Activated naive CD4-positive, alpha-beta T cell treated with anti-CD3 and anti-CD28 coated beads for 36 hours (primary cell): ENCODE results near the gene CDK6. TPM values are rescaled to one million over a fixed set of nuclear protein-coding genes. Genes with fewer than 3 reads are reported as not detected.
A peak's percentile ranks its signal among the peaks of the same experiment; 100 is the strongest.

Source experiments
- CTCF ChIA-PET: fragments of 350-600 bp; sonication (Branson Sonifier 250); formaldehyde crosslinking; loops from one replicate; lab custom pipeline; 2021; ENCODE audit warnings: antibody characterized with exemption; lab: Charles Lee
- DNase-seq: peaks from one replicate; pipeline ENCODE4 v3.0.0-alpha.2; 2020
- H3K27ac Mint-ChIP-seq: one replicate; pipeline ENCODE4 v1.8.0; 2021; ENCODE audit warnings: mild to moderate bottlenecking, mixed read lengths
- H3K27me3 Mint-ChIP-seq: one replicate; pipeline ENCODE4 v1.8.0; 2021; ENCODE audit warnings: low read depth, mixed read lengths
- H3K36me3 Mint-ChIP-seq: one replicate; pipeline ENCODE4 v1.8.0; 2021; ENCODE audit warnings: low read depth, mixed read lengths
- H3K4me1 Mint-ChIP-seq: one replicate; pipeline ENCODE4 v1.8.0; 2021; ENCODE audit warnings: low read depth, mixed read lengths
- H3K4me3 Mint-ChIP-seq: one replicate; pipeline ENCODE4 v1.8.0; 2021; ENCODE audit warnings: mild to moderate bottlenecking, moderate library complexity, mixed read lengths
- H3K9me3 Mint-ChIP-seq: one replicate; pipeline ENCODE4 v1.8.0; 2021; ENCODE audit warnings: mixed read lengths
- intact Hi-C: fragments of 100-400 bp; cut with micrococcal nuclease; formaldehyde crosslinking; loops from one replicate; pipeline ENCODE4 v1.15.1; 2023
- total RNA-seq, 2 experiments: library from RNA; stranded (reverse); gene quantifications; one replicate each; pipeline ENCODE4 v1.2.3, GENCODE V29; 2021

Gene CDK6
- total RNA-seq, 2 experiments from 2014 or later, result 99.4 to 101 TPM

DNA sequence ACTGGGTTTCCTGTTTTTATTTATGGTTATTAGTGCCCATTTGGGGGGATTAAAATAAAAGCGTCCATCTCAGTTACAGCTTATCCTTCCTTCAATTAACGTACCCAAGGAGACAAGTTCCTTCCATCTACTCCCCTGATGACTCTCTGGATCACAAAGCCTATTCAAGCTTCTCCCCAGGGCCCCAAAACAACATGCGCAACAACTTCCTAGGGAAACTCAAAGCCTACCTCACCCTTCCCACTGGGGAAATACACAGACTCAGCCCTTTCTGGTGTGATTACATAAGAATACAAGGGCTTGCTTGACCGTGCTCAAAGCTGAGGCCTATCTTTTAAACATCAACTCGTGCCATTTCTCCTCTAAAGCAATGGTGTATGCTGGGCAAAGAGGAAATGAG lies 112.4 kb downstream of the CDK6 start:
- Mint-ChIP-seq H3K4me3 (no peak overlapping the region), H3K4me1 (peaks cover 61% of the 10 kb centered on the region), H3K9me3 (no peaks in the 10 kb centered on the region), H3K27ac (peak overlapping the region; percentile 38), H3K36me3 (peaks cover 50% of the 10 kb centered on the region), H3K27me3 (no peaks in the 10 kb centered on the region)
- intact Hi-C loops, result no loop called here
- CTCF ChIA-PET, result interaction anchor here (1.4 kb wide), 1 partner anchor 13 kb away, joined by 4 read pairs; no protein-coding TSS in a partner anchor
- DNase-seq, result no peak

DNA sequence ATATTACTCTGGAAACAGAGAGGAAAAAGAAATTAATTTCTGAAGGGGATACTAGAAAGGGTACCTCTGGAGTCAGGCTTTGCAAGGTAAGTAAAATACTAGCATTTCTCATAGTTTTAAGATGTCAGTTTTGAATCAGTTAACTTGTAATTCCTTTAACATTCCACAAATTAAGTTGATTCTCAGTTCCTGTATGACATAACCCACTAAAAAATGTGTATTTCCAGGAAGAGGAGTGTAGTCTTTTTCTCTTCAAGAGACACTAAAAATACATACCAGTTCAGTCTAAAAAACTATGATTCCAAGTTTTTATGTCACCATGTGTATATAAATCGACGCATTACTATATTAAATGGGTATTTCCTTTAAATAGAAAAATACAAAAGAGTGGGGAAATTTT lies 113.2 kb downstream of the CDK6 start:
- Mint-ChIP-seq H3K9me3 (no peaks in the 10 kb centered on the region), H3K4me1 (peaks cover 63% of the 10 kb centered on the region), H3K27me3 (no peaks in the 10 kb centered on the region), H3K27ac (no peak overlapping the region), H3K36me3 (peaks cover 55% of the 10 kb centered on the region), H3K4me3 (no peak overlapping the region)
- CTCF ChIA-PET, result no interaction called here
- intact Hi-C loops, result no loop called here
- no peak for DNase-seq

DNA sequence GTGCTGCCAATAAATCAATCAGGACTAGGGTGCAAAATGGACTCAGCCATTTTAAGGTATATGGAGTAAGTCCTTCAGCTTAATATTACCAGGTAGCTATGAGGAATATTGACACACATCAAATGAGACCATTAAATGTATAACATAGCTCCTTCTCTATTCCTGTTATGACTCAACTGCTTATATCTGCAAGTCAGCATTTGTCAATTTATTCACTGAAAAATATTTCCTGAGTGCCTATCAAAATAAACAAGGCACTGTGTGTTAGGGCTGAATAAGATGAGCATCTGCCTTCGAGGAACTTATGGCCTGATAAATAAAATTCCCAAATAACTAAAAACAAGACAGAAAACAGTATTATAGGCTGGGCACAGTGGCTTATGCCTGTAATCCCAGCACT lies 113.8 kb downstream of the CDK6 start:
- no peak for DNase-seq
- Mint-ChIP-seq H3K36me3 (peaks cover 58% of the 10 kb centered on the region), H3K4me3 (no peak overlapping the region), H3K4me1 (peaks cover 68% of the 10 kb centered on the region), H3K27me3 (no peaks in the 10 kb centered on the region), H3K9me3 (no peaks in the 10 kb centered on the region), H3K27ac (no peak overlapping the region)
- CTCF ChIA-PET, result interaction anchor here (0.6 to 2.2 kb wide), 2 partner anchors 10 to 101 kb away, joined by 3 to 4 read pairs; no protein-coding TSS in a partner anchor
- intact Hi-C loops, result no loop called here

DNA sequence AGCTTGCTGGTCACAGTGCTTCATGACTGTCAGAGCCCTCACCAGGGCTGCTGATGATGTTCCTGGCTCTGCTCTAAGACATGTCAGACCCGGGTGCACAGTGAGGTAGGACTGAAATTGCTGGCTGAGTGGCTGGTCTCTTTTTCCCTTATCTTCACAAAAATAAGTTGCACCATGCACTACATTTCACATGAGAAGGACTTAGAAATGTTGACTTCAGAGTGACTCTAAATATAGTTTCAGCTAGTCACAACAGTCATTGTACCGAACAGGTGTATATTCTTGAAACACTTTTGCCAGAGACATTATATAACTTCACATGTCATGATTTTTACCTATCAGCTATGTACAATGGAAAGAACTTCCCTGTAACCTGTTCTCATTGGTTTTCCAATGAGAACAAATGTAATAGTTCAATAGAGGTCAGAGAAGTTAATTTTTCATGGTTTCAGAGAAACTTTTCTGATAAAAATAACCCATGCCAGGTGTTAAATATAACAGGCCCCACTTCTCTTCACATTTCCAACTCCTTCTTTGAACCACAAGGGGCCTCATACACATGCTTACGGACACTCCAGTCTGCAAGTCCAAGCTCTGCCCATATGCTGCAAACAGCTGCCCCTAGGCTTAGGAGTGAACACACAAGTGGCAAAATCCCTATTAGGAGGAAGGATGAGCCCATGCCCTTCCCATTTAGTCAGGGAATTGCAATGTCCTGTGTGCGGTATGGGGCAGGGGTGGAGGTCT lies 115.6 kb downstream of the CDK6 start:
- Mint-ChIP-seq H3K27ac (peak overlapping the region; percentile 68), H3K27me3 (no peaks in the 10 kb centered on the region), H3K4me1 (peaks cover 76% of the 10 kb centered on the region), H3K9me3 (no peaks in the 10 kb centered on the region), H3K4me3 (no peak overlapping the region), H3K36me3 (peaks cover 58% of the 10 kb centered on the region)
- intact Hi-C loops, result no loop called here
- CTCF ChIA-PET, result interaction anchor here (1.0 to 2.2 kb wide), 2 partner anchors 12 to 23 kb away, joined by 3 to 4 read pairs; no protein-coding TSS in a partner anchor
- no peak for DNase-seq

DNA sequence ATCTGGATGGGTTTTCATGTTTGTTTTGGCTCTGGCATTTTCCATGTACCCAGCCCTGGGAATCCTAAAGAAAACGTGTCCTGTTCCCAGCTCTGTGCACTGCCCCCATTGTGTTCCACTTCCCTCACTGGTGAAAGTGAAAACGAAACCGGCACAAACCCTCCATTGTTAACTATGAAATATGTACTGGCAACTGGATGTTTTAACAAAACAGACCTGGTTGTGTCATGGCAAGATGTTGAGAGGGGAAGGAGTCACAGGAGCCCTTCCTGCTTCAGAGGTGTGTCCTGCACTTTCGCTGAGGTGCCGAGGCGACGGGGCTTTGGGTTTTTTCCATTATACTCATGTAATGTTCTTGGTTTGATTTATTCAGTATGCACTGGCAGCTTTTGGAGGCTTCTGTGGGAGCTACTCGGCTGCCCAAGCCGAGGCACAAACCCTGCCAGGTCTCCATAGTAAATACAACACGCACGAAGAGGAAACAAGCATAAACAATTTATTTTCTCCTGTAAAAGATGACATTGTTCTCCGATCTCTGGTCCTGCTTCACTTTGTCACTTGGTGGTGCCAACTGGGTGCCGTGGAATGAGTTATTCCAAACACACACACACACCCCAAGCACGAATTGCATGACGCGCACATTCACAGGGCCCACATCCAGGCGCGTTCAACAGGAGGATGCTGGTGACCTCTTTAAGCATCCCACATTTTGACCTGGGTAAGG lies 118.2 kb downstream of the CDK6 start:
- H3K36me3 Mint-ChIP-seq, result peaks cover 49% of the 10 kb centered on the region
- peak overlapping the region; percentile 79 for H3K4me3 Mint-ChIP-seq

DNA sequence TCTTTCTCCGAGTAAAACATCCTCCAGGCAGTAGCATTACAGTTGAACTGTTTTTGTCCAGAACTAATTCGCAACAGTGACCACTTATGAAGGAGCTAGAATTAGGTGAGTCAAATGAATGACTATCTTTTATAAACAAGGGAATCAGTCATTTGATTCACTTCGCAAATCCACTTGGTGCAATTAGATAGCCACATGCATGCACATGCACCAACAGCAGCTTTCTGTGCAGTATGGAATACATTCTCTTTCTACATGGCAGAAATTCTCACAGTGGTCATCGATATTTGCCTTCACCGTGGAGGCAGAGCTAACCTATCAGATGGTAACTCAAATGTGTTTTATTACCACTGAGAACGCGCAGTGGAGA lies 118.8 kb downstream of the CDK6 start:
- Mint-ChIP-seq H3K9me3 (no peaks in the 10 kb centered on the region), H3K27me3 (no peaks in the 10 kb centered on the region), H3K36me3 (peaks cover 49% of the 10 kb centered on the region), H3K4me3 (peak overlapping the region; percentile 79), H3K4me1 (peaks cover 69% of the 10 kb centered on the region), H3K27ac (peak overlapping the region; percentile 93)
- CTCF ChIA-PET, result interaction anchor here (0.6 to 2.2 kb wide), 3 partner anchors 11 to 115 kb away, joined by 3 to 5 read pairs (median 4); no protein-coding TSS in a partner anchor
- DNase-seq, result no peak
- intact Hi-C loops, result loop anchor here (5.0 kb wide), 1 partner anchor 190 kb away; the partner anchor contains the start of genes PEX1 and RBM48

More for the DNA sequence above, 118.2 kb downstream of the CDK6 start:
- no peaks in the 10 kb centered on the region for H3K27me3 Mint-ChIP-seq
- intact Hi-C loops, result loop anchor here (1.0 to 5.0 kb wide), 7 partner anchors 13 to 191 kb away; partner anchors contain the start of genes PEX1 and RBM48
- peak; percentile 82 for DNase-seq
- CTCF ChIA-PET, result interaction anchor here (0.6 to 2.2 kb wide), 4 partner anchors 11 to 115 kb away, joined by 3 to 5 read pairs (median 4); no protein-coding TSS in a partner anchor
- peaks cover 74% of the 10 kb centered on the region for H3K4me1 Mint-ChIP-seq
- H3K9me3 Mint-ChIP-seq, result no peaks in the 10 kb centered on the region
- peak overlapping the region; percentile 93 for H3K27ac Mint-ChIP-seq

DNA sequence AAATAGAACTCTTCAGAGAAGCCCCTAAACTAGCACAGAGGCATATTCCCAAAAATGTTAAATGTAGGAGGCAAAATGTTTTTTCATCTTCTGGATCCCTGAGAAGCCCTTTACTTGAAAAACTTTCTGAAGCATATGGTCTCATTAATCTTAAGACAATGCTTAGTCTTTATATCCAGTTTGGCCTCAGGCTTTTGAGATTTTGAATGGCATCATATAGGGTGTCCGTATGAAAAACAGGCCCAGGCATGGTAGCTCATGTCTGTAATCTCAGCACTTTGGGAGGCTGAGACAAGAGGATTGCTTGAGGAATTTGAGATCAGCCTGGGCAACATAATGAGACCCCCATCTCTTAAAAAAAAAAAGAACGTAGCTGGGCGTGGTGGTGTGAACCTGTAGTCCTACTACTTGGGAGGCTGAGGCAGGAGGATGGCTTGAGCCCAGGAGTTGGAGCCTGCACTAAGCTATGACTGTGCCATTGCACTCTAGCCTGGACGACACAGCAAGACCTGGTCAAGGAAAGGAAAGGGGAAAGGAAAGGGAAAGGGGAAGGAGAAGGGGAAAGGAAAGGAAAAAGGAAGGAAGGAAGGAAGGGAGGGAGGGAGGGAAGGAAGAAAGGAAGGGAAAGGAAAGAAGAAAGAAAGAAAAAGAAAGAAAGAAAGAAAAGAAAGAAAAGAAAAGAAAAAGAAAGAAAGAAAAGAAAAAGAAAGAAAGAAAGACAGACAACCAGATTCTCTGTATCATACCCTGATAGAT lies 119.4 kb downstream of the CDK6 start:
- intact Hi-C loops, result loop anchor here (5.0 kb wide), 1 partner anchor 190 kb away; the partner anchor contains the start of genes PEX1 and RBM48
- DNase-seq, result no peak
- CTCF ChIA-PET, result interaction anchor here (0.6 kb wide), 1 partner anchor 54 kb away, joined by 3 read pairs; no protein-coding TSS in a partner anchor
- Mint-ChIP-seq H3K36me3 (peaks cover 44% of the 10 kb centered on the region), H3K4me3 (no peak overlapping the region), H3K4me1 (peaks cover 63% of the 10 kb centered on the region), H3K9me3 (no peaks in the 10 kb centered on the region), H3K27ac (no peak overlapping the region), H3K27me3 (no peaks in the 10 kb centered on the region)

DNA sequence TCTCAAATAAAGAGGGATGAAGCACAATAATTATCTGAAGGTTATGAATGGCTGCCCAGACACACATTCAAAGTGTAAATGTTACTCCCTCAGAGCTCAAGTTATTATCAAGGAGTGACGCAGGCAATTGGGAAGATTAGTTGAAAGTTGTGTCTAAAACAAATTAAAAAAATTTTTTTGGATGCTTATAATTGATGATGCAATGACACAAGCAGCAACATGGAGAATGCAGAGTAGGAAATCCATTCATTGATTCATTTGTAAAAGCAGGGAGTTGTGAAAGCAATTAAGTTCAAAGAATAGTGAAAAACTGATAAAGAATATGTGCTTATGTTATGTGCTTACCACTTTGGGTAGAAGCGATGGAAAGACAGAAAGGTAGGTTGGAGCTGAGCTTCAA lies 120.4 kb downstream of the CDK6 start:
- CTCF ChIA-PET, result no interaction called here
- no peak for DNase-seq

DNA sequence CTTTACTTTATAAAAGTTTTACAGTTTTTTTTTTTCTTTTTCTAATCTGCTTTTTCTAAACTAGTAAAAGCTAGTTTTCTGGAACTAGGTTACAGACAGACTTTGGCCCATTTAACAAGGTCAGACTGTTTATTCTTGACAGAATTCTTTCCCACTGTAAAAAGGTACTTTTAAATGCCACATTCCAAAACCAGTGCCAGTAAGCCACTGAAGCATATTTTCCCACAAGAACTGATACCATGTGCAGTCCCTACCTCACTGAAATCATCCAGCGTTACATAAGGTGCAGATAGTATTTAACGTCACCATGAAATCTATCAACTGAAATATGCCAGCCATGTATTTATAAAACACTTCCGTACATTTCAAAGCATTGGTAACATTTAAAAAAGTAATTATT lies 121.6 kb downstream of the CDK6 start:
- intact Hi-C loops, result loop anchor here (5.0 kb wide), 1 partner anchor 187 kb away; the partner anchor contains the start of genes PEX1 and RBM48

More for the DNA sequence above, 120.4 kb downstream of the CDK6 start:
- no peaks in the 10 kb centered on the region for H3K27me3 Mint-ChIP-seq
- intact Hi-C loops, result loop anchor here (5.0 kb wide), 1 partner anchor 189 kb away; the partner anchor contains the start of genes PEX1 and RBM48
- H3K4me3 Mint-ChIP-seq, result no peak overlapping the region
- H3K27ac Mint-ChIP-seq, result peak overlapping the region; percentile 65
- H3K9me3 Mint-ChIP-seq, result no peaks in the 10 kb centered on the region
- peaks cover 59% of the 10 kb centered on the region for H3K4me1 Mint-ChIP-seq
- H3K36me3 Mint-ChIP-seq, result peaks cover 42% of the 10 kb centered on the region

DNA sequence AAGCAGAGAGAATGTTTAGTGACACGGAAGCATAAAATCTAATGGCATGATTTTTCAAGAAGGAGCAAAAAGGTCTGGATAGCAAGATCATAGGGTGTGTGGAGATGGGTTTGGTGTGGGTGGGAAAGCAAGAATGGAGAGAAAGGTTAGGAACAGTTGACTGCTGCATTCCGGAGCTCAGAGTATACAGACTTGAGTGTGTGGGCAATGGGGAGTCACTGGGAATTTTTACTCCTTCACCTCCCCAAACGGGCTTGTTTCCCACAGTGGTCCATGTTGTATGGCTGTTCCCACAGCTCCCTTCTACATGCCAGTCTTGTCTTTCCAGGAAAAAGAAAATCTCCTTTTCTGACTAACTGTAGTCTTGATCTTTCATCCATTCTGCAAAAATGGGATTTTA lies 122.1 kb downstream of the CDK6 start:
- no peak overlapping the region for H3K4me3 Mint-ChIP-seq
- H3K4me1 Mint-ChIP-seq, result peaks cover 57% of the 10 kb centered on the region
- no peak overlapping the region for H3K27ac Mint-ChIP-seq
- no peak for DNase-seq
- H3K9me3 Mint-ChIP-seq, result no peaks in the 10 kb centered on the region
- intact Hi-C loops, result no loop called here
- H3K27me3 Mint-ChIP-seq, result no peaks in the 10 kb centered on the region
- CTCF ChIA-PET, result interaction anchor here (0.6 kb wide), 1 partner anchor 10 kb away, joined by 3 read pairs; no protein-coding TSS in a partner anchor
- H3K36me3 Mint-ChIP-seq, result peaks cover 37% of the 10 kb centered on the region

More for the DNA sequence above, 121.6 kb downstream of the CDK6 start:
- DNase-seq, result no peak
- H3K9me3 Mint-ChIP-seq, result no peaks in the 10 kb centered on the region
- CTCF ChIA-PET, result no interaction called here
- no peak overlapping the region for H3K4me3 Mint-ChIP-seq
- peaks cover 59% of the 10 kb centered on the region for H3K4me1 Mint-ChIP-seq
- no peak overlapping the region for H3K27ac Mint-ChIP-seq
- H3K36me3 Mint-ChIP-seq, result peaks cover 38% of the 10 kb centered on the region
- no peaks in the 10 kb centered on the region for H3K27me3 Mint-ChIP-seq

DNA sequence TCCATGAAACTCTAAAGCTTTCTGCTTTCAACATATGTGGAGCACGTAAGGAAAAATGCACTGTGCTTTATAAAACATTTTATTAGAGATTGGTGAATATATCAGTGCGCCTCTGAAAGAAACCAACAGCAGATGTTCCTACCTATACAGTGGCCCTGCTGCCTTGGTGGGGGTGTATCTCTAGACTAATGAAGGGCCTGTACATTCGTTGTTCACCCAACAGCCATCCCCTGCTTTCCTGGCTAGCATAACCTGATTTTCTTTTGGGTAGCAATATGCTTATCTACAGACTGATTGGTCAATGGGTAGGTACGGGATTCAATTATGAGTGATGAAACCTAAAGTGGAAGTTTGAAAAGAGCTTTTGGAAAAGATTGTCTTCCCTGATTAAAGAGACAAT lies 126.5 kb downstream of the CDK6 start:
- Mint-ChIP-seq H3K4me1 (peaks cover 62% of the 10 kb centered on the region), H3K27ac (no peak overlapping the region), H3K4me3 (no peak overlapping the region), H3K9me3 (peaks cover 1% of the 10 kb centered on the region), H3K27me3 (no peaks in the 10 kb centered on the region), H3K36me3 (peaks cover 36% of the 10 kb centered on the region)
- CTCF ChIA-PET, result interaction anchor here (1.0 to 1.9 kb wide), 3 partner anchors 15 to 123 kb away, joined by 3 to 6 read pairs (median 4); no protein-coding TSS in a partner anchor
- no peak for DNase-seq
- intact Hi-C loops, result loop anchor here (5.0 kb wide), 1 partner anchor 407 kb away; the partner anchor contains the start of gene SAMD9
